GM18907 (cell line): ENCODE results near the gene ACOT7.
"Not testable (repeated sequence)": the region's sequence is repeated elsewhere in the genome, so short reads cannot be mapped to it uniquely, and the experiment has no call there.

Source experiments
- ATAC-seq: cut with Tn5 transposase; IDR thresholded peaks from one replicate; pipeline ENCODE4 v1.9.1; 2021; ENCODE audit warnings: mild to moderate bottlenecking, moderate library complexity; ENCODE audit not compliant: unreplicated experiment

Gene ACOT7

DNA sequence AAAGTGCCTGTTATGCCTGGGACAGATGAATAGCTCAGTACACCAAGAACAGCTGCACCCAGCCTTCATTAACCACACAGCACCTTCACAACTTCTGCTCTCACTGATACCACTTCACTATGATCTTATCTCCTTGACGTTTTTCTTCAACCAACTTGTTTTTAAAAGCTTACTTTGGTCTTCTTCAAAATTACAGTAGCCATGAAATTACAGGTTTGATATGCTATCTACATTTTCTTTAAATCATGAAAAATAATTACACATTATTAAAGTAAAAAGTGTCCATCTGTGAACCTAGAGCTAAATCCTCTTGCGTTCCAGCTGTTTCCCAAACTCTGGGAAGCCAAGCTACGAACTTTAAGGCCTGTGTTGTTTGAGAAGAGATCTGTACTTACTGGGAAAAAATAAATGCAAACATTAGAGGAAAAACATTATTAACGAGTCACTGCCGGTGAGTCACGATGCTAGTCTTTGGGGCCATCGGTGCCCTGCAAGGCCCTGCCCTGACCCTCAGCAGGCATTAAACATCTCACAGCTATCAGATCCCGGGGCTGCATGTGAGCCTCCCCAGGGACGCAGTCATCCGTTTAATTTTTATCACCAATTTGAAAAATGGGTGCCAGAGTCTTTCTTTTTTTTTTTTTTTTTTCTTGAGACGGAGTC lies 76.3 kb downstream of the ACOT7 start:
- no peak for ATAC-seq

DNA sequence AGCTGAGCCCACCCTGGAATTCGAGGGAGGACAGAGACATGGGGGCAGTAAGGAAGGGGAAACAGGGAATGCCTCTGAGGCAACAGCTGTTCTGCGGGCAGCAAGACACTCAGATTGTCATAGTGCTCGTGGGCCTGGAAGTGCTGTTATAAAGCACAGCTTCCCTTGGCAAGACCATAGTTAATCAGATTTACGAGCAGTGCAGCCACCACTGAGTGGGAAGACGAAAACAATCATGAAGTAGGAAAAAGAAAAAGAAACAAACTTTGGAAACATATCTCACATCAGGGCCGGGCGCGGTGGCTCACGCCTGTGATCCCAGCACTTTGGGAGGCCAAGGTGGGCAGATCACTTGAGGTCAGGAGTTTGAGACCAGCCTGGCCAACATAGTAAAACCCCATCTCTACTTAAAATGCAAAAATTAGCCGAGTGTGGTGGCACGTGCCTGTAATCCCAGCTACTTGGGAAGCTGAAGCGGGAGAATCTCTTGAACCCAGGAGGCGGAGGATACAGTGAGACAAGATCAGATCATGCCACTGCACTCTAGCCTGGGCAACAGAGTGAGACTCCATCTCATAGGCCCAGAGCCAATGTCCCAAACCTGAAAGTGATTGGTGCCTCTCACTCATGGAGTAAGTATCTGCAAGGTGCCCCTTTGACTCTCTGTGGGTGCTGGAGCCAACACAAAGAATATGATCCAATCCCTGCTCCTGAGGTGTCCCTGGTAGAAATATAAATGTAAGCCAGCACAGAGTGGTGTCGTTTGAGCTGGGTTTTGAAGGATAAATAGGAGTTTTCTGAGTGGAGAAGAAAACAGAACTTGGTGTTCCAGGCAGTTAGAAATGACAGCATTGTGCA lies 77.1 kb downstream of the ACOT7 start:
- ATAC-seq, result no peak

DNA sequence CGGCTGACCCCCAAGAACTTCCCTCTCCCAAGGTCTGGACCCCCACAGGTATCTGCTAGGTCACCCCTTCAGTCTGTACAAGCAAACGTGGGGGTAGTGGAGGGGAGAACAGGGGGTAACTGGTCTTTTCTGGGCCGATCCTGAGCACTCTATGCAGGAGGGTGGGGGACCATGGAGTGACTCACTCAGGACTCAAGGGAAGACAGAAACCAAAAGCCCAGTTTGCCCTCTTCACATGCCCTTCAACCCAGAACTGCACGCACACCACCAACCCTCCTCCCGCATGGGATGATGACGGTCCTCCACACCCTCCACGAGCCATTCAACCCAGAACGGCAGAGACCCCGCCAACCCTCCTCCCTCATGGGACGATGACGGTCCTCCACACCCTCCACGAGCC lies 79.1 kb downstream of the ACOT7 start:
- no peak for ATAC-seq

DNA sequence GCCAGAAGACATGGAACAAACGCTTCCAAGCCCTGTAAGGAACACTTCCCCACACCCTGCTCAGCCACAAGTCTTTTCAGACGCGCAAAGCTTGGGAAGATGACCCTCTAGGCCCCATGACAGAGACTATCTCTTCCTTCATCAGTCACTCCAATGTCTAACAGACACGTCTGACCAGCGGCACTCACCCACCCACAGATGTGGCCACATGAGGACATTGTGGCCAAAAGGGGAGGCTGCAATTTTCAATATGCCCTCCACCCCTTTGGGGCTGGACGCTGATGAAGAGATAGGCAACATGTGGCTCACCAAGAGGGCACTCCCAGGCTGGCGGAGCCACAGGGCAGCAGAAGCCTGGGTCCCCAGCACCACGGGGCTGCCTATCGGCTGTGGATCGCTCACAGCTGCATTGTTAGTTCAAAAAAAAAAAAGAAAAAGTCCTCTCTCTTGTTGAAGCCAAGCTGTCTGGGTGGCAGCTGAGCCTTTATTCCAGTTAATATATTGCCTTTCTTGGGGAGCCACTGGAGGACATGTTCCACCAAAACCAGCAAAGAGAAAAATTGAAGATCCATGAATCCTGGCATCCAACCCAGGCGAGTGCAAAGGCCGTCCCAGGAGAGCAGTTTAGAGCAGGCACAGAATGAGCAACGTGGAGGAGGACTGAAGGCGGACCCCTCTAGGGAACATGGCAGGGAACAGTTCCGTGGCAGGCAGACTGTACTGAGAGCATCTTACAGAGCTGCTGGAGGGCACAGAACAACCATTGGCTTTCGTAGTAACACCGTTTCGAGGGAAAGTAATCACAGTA lies 80.0 kb downstream of the ACOT7 start:
- ATAC-seq, result no peak

DNA sequence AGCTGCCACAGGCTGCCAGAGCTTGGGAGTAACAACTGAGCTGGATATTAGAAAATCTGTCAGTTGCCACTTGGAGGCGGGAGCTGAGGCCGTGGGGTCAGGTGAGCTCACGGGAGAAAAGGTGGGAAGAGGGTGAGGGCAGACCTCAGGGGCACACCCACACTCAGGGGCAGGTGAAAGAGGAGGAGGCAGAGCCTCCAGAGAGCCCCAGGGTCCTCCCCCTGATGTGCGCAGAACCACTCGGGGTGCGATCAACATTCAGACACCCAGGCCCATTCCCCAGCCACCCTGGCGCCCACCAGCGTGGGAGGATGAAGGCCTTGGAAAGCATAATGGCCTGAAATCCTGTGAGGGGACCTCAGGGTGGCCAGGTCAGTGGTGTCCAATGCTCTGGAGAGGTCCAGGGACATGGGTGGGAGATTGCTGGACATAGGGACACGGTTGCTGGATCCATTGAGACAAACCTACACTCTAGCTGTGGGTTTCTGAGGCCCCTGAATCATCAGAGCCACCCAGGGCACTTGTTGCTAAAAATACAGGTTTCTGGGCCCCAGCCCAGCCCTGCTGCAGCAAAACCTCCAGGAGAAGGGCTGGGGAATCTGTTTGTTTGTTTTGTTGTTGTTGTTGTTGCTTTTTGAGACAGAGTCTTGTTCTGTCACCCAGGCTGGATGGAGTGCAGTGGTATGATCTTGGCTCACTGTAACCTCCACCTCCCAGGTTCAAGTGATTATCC lies 83.3 kb downstream of the ACOT7 start:
- no peak for ATAC-seq

GRCh38 chr1:6309564-6309963 lies 84.0 kb downstream of the ACOT7 start:
- ATAC-seq, result no peak

DNA sequence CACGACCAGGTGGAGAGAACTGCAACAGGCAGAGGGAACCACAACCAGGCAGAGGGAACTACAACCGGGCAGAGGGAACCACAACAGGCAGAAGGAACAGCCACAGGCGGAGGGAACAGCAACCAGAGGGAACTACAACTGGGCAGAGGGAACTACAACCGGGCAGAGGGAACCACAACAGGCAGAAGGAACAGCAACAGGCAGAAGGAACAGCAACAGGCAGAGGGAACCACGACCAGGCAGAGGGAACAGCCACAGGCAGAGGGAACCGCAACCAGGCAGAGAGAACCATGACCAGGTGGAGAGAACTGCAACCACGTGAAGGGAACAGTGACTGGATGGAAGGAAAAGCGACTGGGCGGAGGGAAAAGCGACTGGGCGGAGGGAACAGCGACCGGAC lies 85.1 kb downstream of the ACOT7 start:
- no peak for ATAC-seq

DNA sequence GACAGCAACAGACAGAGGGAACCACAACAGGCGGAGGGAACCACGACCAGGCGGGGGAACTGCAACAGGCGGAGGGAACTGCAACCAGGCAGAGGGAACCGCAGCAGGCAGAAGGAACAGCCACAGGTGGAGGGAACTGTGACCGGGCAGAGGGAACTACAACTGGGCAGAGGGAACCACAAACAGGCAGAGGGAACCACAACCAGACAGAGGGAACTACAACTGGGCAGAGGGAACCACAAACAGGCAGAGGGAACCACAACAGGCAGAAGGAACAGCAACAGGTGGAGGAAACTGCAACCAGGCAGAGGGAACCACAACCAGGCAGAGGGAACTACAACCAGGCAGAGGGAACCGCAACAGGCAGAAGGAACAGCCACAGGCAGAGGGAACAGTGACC lies 85.9 kb downstream of the ACOT7 start:
- ATAC-seq, result not testable (repeated sequence)

DNA sequence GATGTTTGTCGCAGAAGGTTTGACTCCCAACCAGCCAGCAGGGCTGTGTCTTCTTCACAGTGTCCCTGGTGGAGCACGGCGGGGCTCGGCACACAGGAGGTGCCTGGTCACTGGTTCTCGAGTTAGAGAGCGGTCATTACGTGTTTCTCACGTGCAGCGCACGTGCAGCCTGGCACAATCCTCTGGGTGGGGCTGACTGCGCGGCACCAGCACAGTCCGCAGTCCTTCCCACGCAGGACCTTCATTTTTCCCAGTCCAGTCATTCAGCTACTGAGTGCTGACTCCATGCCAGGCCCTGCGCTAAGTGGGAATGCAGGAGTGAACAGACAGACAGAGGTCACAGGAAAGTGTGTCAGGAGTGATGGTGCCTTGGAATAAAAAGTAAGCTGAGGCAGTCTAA lies 86.5 kb downstream of the ACOT7 start:
- ATAC-seq, result no peak

DNA sequence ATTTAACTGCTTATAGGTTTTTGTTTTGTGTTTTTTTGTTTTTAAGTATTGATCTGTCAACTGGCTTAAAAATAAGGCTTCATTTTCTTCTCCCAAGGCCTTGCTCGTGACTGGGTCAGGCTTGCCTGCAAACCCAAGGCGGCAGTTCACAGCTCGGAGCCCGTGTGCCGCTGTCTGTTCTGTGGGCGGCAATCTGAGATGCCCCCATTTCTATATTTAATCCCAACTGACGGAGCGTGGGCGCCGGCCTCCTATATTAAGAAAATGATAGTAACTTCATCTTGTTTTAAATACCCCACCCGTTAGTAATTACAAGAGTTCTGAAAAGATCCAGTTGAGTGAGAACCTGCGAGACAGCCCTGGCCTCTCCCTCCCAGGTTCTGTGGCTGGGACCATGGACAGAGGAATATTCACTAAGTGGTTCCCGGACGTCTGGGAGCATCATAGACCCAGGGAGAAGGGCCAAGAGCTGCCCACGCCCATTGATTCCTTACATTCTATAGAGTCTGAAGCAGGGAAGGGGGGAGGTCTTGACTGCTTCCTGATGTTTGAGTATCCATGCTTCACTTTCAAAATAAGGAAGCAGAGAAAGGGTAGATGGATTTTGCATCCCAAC lies 90.1 kb downstream of the ACOT7 start:
- no peak for ATAC-seq

GRCh38 chr1:6302568-6302967 lies 91.0 kb downstream of the ACOT7 start:
- no peak for ATAC-seq

- ATAC-seq, result no peak
Observed at GRCh38 chr1:6301526-6301925, 92.0 kb downstream of the ACOT7 start.

- ATAC-seq, result no peak
Observed at GRCh38 chr1:6300342-6301048, 93.1 kb downstream of the ACOT7 start.

DNA sequence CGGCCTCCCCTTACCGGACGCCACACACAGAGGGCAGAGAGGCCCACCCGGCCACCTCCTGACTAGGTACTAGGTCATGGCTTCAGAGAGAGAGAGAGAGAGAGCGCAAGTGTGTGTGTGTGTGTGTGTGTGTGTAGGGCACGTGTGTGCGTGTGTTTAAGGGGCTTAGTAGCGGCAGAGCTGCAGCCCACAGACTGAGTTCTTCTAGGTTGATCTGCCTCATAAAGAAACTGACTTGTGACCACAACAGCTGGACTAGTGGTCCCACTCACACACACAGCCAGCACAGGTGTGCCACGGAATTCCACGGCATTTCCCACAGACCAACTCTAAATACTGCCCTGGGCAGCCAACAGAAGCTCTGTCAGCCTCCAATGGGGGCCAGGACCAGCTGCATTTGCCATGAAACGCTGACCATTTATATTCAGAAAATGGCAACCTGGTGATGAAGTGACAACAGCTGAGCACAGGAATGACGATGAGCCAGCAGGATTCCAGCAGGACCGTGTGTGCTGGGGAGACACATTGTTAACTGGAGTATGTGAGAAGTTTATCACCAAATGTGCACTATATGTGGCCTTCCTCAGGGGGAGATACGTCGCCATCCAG lies 93.9 kb downstream of the ACOT7 start:
- ATAC-seq, result no peak

GRCh38 chr1:6298940-6299465 lies 94.6 kb downstream of the ACOT7 start:
- no peak for ATAC-seq

DNA sequence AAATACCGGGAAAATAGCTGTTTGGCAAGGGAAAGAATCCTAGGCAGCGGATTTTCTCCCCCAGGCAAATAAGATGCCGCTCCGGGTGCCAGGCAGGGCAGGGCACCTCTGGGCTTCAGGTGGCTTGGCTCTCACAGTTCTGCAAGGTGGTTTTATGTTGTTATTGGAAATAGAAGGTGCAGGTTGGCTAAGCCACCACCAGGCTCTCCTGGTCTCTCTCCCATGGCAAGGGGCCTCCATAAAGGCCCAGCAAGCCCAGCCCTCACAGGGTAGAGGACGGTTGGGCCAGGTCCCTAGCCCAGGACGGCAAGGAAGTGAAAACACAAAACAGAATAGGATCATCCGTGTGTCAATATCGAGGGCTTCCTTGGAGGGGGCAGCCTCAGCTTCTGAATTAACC lies 95.0 kb downstream of the ACOT7 start:
- ATAC-seq, result no peak

DNA sequence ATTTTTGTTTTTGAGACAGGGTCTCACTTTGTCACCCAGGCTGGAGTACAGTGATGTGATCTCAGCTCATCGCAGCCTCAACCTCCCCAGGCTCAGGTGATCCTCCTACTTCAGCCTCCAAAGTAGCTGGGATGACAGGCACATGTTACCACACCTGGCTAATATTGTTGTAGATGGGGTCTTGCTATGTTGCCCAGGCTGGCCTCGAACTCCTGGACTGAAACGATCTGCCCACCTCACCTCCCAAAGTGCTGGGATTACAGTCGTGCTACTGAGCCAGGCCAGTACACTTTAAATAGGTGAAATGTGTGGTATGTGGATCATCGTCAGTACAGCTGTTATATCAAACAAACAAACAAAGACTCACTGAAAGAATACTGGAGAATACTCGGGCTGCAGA lies 97.7 kb downstream of the ACOT7 start:
- no peak for ATAC-seq

GRCh38 chr1:6294890-6295556 lies 98.5 kb downstream of the ACOT7 start:
- ATAC-seq, result no peak
